Immature natural killer cell (primary cell): ENCODE measurements around the gene CLK3. TPM values are rescaled to one million over a fixed set of nuclear protein-coding genes. Genes with fewer than 3 reads are reported as not detected.

ENCODE experiments used
- DNase-seq, 3 donors: peaks; one replicate each; pipeline ENCODE4 v3.0.0; 2022; ENCODE audit warnings: mixed read lengths in 1 of 3
- H3K27ac Mint-ChIP-seq, 6 donors: one replicate each; pipeline ENCODE4 v1.8.0; 2020; ENCODE audit warnings: mixed read lengths in 6 of 6, mild to moderate bottlenecking in 5 of 6, inconsistent platforms in 4 of 6, moderate library complexity in 3 of 6
- H3K27me3 Mint-ChIP-seq, 3 donors: one replicate each; pipeline ENCODE4 v1.8.0; 2020 to 2021; ENCODE audit warnings: low read depth in 3 of 3, mild to moderate bottlenecking in 3 of 3, mixed read lengths in 3 of 3, moderate library complexity in 3 of 3, inconsistent platforms in 1 of 3
- H3K36me3 Mint-ChIP-seq, 3 donors: one replicate each; pipeline ENCODE4 v1.8.0; 2020; ENCODE audit warnings: mixed read lengths in 3 of 3, inconsistent platforms in 2 of 3, mild to moderate bottlenecking in 2 of 3
- H3K4me1 Mint-ChIP-seq, 2 donors: one replicate each; pipeline ENCODE4 v1.8.0; 2020; ENCODE audit warnings: inconsistent platforms in 2 of 2, mild to moderate bottlenecking in 2 of 2, mixed read lengths in 2 of 2, moderate library complexity in 1 of 2
- H3K4me3 Mint-ChIP-seq, 5 donors: one replicate each; pipeline ENCODE4 v1.8.0; 2020; ENCODE audit warnings: mild to moderate bottlenecking in 5 of 5, mixed read lengths in 5 of 5, inconsistent platforms in 3 of 5, moderate library complexity in 3 of 5
- H3K9me3 Mint-ChIP-seq, 6 donors: one replicate each; pipeline ENCODE4 v1.8.0; 2020; ENCODE audit warnings: mild to moderate bottlenecking in 6 of 6, mixed read lengths in 6 of 6, inconsistent platforms in 4 of 6, moderate library complexity in 3 of 6
- polyA plus RNA-seq, 3 donors: library from polyadenylated mRNA; unstranded; fragments of 300-500 nt; fragmentation: Illumina TruSeq; gene quantifications; one replicate each; pipeline ENCODE4 v1.2.3, GENCODE V29; 2021

CLK3 gene
- polyA plus RNA-seq, 3 donors from 2014 or later: 32.4 to 82.1 (median 68.2) TPM

GRCh38 chr15:74667975-74668374 lies 52.3 kb downstream of the CLK3 start:
- Mint-ChIP-seq H3K27ac (no peak overlapping the region), H3K4me1 (peaks cover 6% of the 10 kb centered on the region in 2 donors), H3K4me3 (no peak overlapping the region), H3K27me3 (peaks cover 0 to 2% (median 0%) of the 10 kb centered on the region in 3 donors), H3K9me3 (no peaks in the 10 kb centered on the region), H3K36me3 (peaks cover 0 to 28% (median 16%) of the 10 kb centered on the region in 3 donors)
- DNase-seq: no peak

- peaks cover 0 to 4% of the 10 kb centered on the region in 2 donors for H3K4me1 Mint-ChIP-seq
- DNase-seq: no peak
- no peaks in the 10 kb centered on the region for H3K9me3 Mint-ChIP-seq
- peaks cover 0 to 2% (median 0%) of the 10 kb centered on the region in 3 donors for H3K27me3 Mint-ChIP-seq
- peaks cover 4 to 33% (median 23%) of the 10 kb centered on the region in 3 donors for H3K36me3 Mint-ChIP-seq
- H3K27ac Mint-ChIP-seq: no peak overlapping the region
- H3K4me3 Mint-ChIP-seq: no peak overlapping the region
Observed at GRCh38 chr15:74669627-74670026, 54.0 kb downstream of the CLK3 start.

- Mint-ChIP-seq H3K27ac (no peak overlapping the region), H3K27me3 (no peaks in the 10 kb centered on the region)
Observed at GRCh38 chr15:74674161-74674560, 58.5 kb downstream of the CLK3 start.

GRCh38 chr15:74676801-74677200 lies 61.2 kb downstream of the CLK3 start:
- H3K4me1 Mint-ChIP-seq: peaks cover 5 to 17% of the 10 kb centered on the region in 2 donors
- peaks cover 4 to 14% (median 11%) of the 10 kb centered on the region in 3 donors for H3K36me3 Mint-ChIP-seq
- H3K27me3 Mint-ChIP-seq: no peaks in the 10 kb centered on the region
- no peak for DNase-seq
- no peak overlapping the region for H3K4me3 Mint-ChIP-seq
- no peak overlapping the region for H3K27ac Mint-ChIP-seq
- H3K9me3 Mint-ChIP-seq: no peaks in the 10 kb centered on the region

More at GRCh38 chr15:74674161-74674560, 58.5 kb downstream of the CLK3 start:
- DNase-seq: no peak
- H3K4me3 Mint-ChIP-seq: no peak overlapping the region
- peaks cover 4 to 5% of the 10 kb centered on the region in 2 donors for H3K4me1 Mint-ChIP-seq
- H3K36me3 Mint-ChIP-seq: peaks cover 4 to 18% (median 17%) of the 10 kb centered on the region in 3 donors
- no peaks in the 10 kb centered on the region for H3K9me3 Mint-ChIP-seq

Other genes with a start within 250 kb of the CLK3 start
- gene CYP11A1, start 248.2 kb upstream of the CLK3 start, polyA plus RNA-seq: not detected
- 1 to 10 TPM in 1 of 3 donors, under 1 TPM in 1, not detected in 1; 0.90 to 3.7 TPM for gene SEMA7A, start 181.9 kb upstream of the CLK3 start, polyA plus RNA-seq
- 100 to 1,000 TPM; 110 to 163 (median 128) TPM for gene UBL7, start 154.7 kb upstream of the CLK3 start, polyA plus RNA-seq
- 10 to 100 TPM in 1 of 3 donors, 1 to 10 TPM in 2; 3.2 to 17.3 (median 6.6) TPM for gene ARID3B, start 74.6 kb upstream of the CLK3 start, polyA plus RNA-seq
- gene EDC3, start 80.2 kb downstream of the CLK3 start, polyA plus RNA-seq: 10 to 100 TPM; 17.4 to 30.4 (median 26.1) TPM
- gene CYP1A1, start 109.7 kb downstream of the CLK3 start, polyA plus RNA-seq: not detected
- not detected for gene CYP1A2, start 133.0 kb downstream of the CLK3 start, polyA plus RNA-seq
- gene CSK, start 166.2 kb downstream of the CLK3 start, polyA plus RNA-seq: 100 to 1,000 TPM in 1 of 3 donors, 10 to 100 TPM in 2; 94.0 to 180 (median 95.9) TPM
- gene LMAN1L, start 197.0 kb downstream of the CLK3 start, polyA plus RNA-seq: not detected
- gene CPLX3, start 210.8 kb downstream of the CLK3 start, polyA plus RNA-seq: not detected
- gene ULK3, start 227.3 kb downstream of the CLK3 start, polyA plus RNA-seq: 10 to 100 TPM; 26.0 to 48.4 (median 32.0) TPM